Activated CD8-positive, alpha-beta memory T cell treated with anti-CD3 and anti-CD28 coated beads, Interleukin-2, amount 50 U/mL, for 24 hours (primary cell): Measurements from ENCODE around the gene ARHGAP23.

ENCODE experiments used
- DNase-seq: peaks from one replicate; pipeline ENCODE4 v3.0.0-alpha.2; 2020; ENCODE audit errors: extremely low read depth

Gene ARHGAP23, protein sequence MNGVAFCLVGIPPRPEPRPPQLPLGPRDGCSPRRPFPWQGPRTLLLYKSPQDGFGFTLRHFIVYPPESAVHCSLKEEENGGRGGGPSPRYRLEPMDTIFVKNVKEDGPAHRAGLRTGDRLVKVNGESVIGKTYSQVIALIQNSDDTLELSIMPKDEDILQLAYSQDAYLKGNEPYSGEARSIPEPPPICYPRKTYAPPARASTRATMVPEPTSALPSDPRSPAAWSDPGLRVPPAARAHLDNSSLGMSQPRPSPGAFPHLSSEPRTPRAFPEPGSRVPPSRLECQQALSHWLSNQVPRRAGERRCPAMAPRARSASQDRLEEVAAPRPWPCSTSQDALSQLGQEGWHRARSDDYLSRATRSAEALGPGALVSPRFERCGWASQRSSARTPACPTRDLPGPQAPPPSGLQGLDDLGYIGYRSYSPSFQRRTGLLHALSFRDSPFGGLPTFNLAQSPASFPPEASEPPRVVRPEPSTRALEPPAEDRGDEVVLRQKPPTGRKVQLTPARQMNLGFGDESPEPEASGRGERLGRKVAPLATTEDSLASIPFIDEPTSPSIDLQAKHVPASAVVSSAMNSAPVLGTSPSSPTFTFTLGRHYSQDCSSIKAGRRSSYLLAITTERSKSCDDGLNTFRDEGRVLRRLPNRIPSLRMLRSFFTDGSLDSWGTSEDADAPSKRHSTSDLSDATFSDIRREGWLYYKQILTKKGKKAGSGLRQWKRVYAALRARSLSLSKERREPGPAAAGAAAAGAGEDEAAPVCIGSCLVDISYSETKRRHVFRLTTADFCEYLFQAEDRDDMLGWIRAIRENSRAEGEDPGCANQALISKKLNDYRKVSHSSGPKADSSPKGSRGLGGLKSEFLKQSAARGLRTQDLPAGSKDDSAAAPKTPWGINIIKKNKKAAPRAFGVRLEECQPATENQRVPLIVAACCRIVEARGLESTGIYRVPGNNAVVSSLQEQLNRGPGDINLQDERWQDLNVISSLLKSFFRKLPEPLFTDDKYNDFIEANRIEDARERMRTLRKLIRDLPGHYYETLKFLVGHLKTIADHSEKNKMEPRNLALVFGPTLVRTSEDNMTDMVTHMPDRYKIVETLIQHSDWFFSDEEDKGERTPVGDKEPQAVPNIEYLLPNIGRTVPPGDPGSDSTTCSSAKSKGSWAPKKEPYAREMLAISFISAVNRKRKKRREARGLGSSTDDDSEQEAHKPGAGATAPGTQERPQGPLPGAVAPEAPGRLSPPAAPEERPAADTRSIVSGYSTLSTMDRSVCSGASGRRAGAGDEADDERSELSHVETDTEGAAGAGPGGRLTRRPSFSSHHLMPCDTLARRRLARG (N-terminal part only)

DNA sequence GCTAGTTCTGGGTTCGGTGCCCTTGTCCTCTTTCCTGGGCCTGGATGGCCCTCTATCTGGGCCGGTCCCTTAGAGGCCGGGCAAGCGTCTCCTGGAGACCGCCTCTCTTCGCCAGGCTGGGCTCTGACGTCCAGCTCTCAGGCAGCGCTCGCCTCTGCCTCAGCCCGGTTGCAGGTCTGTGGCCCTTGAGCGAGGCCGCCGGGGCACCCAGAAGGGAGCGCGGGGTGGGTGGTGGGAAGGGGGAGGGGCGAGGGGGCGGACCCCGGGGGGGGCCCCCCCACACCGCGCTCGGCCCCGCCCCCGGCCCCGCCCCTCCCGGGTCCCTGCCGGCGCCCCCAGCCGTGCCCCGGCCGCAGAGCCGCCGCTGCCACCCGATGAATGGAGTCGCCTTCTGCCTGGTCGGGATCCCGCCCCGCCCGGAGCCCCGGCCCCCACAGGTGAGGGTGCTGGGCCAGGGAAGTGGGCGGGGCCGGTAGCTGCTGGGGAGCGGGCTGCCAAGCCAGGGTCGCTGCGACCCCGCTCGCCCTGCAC is at the start of gene ARHGAP23:
Gene ARHGAP23 (plus strand): TSS at position 353 of the 531 bp plus-strand sequence. CDS start 22 bp downstream, at position 375.
- no peak for DNase-seq

DNA sequence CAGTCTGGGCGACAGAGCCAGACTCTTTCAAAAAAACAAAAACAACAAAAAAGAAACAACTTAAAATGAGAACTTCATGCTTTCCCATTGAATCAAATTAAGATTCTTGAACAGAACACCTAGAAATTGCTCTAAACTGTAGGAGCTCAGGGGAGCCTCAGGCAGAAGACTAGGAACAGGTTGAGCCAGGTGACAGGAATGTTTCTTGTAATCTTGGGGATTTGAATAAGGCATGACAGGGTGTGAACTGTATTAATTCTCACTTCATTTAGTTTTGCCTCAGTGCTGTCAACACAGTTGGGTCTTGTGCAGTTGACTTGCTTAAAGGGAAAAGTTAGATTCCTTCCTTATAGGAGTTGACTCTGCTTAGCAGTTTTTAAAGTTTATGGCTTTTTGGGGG is 48.8 kb upstream of the ARHGAP23 start:
- DNase-seq: no peak

DNA sequence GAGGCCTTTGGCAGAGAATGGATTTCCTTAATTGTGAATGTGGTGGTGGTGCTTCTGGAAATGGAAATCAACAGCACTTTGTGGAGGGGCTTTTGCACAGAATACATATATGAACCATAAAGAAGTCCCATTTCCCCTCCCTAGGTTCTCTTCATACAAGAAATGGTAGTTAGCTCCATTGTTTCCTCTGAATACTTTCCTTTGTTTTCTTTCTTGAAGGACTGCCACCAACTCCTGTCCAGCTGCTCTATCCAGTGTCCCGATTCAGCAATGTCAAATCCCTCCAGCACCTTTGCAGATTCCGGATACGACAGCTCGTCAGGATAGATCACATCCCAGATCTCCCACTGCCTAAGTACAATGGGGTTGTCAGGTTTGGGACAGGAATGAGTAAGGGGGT is 33.2 kb upstream of the ARHGAP23 start:
- DNase-seq: no peak

DNA sequence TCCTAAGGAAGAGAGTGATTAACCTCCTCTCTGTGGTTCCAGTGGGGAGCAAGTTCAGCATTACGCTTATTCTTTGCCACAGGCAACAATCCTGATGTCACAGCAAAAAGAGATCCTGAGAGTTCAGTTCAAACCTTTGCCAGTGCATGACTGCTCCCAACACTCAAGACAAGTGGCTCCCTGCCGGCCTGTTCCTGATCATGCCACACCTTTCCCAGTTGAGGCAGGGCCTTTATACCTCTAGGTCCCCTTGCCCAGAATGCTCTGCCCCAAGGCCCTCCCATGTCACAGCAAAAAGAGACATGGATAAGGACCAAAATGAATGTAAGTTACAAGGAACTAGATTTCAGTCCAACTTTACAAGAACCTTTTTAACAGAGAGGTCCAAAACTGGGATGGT is 31.0 kb upstream of the ARHGAP23 start:
- no peak for DNase-seq

DNA sequence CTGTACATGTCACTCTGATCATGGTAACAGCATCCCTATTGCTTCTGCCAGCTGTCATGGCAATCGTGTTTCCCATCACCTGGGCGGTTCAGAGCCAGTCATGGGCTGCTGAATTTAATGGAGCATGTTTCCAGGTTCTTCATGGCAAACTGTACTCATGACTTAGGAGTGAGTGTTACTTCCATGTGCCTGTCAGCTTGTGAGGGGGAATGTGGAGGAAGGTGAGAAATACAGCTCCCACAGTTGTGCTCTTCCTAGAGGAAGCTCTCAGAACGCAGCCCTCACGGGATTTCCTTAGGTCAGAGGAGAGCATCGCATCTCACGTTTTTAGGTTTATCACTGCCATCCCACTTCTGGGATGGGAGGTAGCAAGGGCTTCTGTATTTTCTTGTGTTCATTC is 28.0 kb upstream of the ARHGAP23 start:
- DNase-seq: no peak

DNA sequence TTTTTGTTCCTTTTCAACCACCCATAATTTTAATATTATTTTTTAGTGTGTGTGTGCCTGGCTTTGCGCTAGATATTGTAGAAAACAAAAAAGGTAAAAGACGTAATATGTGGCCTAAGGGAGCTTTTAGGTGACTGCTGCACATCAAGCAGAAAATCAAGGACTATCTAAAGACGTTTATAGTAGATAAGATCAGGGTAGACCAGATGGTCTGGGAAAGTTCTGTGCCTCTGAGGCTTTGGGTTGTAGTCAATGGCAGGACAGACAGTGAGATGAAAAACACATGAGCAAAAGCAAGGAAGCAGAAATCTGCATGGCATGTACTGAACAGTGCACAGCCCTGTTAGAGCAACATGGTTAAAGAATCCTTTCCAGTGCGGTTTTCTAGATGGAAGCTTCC is 26.8 kb upstream of the ARHGAP23 start:
- no peak for DNase-seq

DNA sequence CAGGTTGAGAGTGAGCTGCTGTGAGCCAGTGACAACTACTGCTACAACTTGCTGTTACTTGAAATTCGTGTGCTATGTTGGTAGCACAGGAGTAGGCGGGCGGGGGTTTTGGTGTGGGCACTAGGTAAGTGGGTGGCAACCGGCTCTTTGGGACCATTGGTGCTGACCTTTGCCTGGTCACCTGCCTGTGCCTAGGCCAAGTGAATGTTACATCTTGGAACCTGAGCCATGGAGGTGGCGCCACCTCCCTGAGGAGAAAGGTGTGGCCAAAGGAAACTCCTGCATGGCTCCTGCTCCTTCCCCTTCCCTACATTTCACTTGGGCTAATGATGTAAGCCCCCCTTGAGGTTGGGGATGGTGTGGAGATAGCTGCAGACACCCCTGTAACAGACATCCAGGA is 25.4 kb upstream of the ARHGAP23 start:
- no peak for DNase-seq

DNA sequence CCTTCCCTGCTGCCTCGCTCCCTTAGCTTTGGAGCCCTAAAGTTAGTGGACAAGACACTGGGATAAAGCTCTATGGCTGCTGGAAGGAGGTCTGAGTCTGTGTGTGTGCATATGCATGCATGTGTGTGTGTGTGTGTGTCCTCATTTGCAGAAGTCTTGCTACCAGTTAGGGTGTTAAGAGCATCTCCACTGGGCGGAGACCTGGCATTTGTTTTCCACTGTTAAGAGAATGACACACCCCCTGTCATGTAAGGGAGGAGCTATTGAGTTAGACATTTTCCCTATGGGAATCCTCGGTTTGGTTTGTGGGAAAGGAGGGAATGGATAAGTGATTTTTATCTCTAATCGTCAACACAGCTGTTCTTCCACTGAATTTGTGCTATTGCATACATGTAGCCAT is 24.8 kb upstream of the ARHGAP23 start:
- no peak for DNase-seq

DNA sequence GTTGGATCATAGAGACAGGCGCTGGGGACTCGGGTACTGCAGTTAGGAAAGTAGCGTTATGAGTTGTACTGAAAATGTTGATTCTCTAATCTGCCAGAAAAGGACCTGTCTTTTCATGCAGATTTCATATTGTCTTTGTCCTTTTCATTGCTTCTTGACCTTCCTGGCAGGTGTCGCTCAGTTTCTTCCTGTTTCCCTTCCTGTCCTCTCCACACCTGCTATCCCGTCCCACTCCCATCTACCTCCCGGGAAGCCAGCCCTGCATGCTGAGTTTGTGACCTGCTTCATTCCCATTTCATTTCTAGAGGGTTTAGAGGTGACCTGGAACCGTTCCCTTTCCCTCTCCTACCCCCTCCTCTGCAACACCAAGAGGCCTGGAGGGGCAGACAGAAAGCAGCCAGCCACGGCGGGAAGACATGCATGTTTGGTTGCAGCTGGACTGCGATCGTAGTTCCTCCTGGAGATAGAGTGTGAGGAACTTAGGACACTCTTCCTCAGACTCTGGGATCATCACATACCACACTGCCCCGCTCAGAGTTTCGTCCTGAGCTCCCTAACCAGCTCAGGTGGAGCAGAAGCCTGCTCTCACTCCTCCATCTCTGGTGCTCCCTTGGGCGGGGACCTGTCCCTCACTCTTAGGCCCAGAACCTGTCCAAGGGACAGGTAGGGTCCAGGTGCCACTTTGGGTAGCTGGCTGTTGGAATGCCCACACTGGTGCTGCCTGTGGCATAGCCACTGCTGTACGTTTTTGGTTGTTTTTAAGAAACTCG is 23.9 kb upstream of the ARHGAP23 start:
- DNase-seq: no peak

DNA sequence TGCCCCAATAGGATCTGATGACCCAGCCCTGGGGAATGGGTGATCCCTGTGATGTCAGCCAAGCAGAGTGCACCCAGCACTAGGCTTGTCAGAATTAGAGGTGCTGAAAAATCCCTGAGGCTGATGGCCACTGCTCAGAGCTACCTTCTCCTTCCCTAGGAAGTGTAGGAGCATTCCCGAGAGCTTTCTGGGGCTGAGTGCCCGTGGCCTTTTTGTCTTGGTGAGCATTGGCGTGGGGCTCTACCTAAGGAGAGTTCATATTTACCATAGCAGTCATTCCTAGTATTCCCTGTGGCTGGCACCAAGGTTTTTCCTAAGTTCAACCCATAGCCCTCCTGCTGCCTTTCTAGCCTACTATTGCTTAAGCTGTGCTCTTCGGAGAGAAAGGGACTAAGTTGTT is 22.6 kb upstream of the ARHGAP23 start:
- no peak for DNase-seq

DNA sequence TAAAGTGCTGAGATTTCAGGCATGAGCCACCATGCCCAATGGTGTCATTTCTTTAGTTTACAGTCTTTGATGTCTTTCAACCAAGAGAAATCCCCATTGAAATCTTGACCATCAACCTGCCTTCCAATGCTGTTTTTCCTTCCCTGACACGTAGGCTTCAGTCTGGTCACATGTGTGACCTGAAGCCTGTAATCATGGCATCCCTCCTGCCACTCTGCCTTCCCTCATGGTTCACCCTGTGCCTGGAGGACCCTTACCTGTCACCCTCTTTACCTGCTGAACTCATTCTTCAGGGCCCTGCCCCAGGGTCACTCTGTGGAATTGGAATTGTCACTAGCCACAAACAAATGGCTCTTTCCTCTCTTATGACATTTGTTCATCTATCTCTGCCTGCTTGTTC is 18.1 kb upstream of the ARHGAP23 start:
- DNase-seq: no peak

DNA sequence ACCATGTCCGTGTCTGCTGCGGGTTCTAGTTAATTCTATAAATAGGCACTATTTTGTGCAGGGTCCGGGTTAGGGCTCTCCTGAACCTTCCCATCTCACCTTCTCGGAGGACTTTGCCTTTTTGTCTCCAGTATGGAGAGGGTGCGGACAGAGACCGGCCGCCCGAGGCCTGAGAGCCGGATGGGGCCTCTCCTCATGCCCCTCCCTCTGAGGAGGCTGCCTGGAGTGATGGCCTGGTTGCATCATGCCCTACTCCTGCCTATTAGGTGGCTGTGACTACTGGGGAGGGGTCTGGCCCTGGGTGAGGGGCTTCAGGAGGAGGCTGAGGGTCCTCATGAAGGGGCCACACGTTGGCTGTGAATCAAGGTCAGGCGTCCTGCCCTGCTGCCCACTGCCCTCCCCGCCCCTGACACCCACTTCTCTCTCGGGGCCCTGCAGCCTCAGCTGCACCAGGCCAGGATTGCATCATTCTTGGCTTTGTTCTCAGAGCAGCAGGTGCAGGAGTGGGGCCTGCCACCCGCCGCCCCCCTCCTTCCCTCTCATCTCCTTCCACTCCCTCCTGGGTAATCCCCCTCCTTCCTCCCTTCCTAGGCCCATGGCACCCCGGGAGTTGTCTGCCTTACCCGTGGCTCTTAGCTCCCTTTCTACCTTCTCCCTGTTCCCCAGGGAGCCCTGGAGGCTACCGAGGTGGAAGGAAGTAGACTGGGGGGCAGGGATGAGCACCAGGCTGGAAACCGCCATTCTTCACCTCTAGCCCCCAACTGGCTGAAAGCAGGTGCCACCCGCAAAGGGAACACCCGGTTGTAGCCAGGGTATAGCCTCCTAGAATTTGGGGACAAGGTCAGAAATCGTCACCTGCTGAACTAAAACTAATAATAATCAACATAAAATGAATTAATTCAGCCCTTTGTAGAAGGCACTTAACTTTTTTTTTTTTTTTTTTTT is 12.7 kb upstream of the ARHGAP23 start:
- no peak for DNase-seq

DNA sequence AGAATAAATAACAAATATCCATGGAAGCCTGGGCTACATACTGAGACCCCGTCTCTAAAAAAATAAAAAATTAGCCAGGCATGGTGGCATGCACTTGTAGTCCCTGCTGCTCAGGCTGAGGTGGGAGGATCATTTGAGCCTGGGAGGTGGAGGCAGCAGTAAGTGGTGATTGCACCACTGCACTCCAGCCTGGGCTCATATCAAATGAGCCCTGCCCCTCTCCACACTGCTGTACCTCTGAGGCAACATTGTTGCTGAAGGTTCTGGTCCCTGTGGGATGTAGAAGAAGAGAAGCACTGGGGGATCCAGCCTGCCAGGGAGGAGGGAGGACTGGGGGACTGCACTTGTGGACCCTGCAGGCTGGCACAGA is 11.4 kb upstream of the ARHGAP23 start:
- DNase-seq: no peak

DNA sequence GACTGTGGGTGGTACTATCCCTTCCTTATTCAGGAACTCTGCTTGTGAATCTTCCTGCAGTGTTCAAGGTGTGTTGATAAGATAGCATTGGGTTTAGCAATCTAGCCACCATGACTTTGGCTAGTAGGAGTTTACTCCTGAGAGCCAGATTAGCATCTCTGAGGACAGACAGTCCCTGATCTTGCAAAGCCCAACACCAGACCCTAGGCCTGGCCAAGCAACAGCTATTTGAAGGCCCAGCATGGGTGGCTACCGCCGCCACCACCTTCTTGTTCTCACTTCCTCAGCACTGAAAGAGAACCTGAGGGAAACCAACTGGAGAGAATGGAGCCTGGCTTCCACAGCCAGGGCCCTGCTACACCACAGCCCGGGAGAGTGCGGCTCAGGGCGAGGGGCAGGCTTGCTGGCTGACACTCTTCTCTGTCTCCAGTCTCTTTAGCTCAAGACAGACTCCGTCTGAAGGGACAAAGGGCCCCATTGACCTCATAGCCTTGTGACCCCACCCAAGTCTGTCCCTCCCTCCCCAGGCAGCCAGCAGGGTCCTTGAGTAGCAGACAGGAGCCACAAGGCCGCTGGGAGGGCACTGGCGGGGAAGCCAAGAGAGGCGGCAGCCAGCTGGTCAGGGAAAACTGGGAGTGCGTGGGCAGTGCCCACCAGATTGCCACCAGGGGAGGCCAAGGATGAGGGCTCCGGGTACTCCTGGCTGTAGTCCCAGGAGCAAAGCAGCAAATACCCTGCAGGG is 10.9 kb upstream of the ARHGAP23 start:
- DNase-seq: no peak

DNA sequence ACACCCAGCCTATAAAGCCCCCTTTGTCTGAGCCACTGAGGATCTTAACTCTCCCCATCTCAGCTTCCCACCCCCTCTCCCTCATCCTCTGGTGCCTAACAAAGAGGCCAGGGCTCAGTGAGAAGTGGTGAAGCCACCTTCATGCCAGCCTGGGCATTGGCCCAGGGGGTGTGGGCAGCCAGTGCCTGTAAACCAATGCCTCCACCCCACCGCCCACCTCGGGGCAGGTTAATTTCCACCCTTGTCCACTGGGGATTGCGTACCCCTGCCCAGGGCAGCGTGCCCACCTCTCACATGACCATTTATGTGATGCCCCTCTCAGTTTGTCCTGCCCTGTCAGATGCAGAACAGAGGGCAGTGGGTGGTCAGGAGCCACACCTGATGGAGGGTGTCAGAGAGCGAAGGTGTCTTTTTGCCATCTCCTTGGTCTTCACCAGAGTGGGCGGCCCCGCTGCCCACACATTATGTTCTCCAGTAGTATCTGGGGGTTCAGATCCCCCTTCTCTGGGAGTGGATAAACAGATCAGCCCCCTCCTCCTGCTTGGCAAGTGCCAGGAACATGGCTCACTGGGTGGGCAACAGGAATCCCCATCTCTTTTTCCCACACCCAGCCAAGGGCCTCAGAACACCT is 10.1 kb upstream of the ARHGAP23 start:
- DNase-seq: no peak

DNA sequence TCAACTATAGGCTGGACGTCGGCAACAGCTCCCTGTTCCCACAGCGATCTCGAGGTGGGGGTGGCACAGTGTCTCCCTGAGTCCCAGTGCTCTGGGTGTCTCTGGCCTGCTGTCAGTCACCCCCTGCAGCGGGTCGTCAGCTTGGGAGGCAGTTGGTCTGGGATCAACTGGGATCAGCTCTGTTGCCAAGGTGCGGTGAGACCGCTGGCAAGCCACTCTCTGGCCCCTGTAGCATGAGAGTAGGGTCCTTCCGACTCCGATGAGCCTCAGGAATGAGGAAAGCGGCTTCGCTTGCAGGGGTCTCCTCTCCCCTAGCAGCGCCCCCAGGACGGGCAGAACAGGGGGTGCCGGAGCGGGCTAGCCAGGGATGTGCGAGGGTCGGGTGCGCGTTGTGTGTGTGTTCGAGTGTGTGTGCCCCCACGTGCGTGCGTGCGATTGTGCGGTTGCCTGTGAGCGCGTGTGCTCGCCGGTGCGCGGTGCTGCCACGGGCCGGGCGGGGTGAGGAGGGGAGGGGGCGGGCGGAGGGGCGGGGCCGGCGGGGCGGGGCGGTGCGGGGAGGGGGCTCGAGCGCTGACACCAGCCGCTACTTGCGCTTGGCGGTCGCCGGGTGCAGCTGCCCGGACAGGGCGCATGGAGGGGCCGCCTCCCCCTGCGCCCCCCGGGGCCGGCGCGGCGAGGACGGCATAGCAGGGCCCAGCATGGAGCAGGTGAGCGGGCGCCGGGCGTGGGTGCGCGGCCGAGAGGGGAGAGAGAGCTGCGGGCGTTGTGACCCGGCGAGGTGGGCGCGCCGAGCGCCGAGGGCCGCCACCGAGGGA is 9.4 kb upstream of the ARHGAP23 start:
- no peak for DNase-seq

DNA sequence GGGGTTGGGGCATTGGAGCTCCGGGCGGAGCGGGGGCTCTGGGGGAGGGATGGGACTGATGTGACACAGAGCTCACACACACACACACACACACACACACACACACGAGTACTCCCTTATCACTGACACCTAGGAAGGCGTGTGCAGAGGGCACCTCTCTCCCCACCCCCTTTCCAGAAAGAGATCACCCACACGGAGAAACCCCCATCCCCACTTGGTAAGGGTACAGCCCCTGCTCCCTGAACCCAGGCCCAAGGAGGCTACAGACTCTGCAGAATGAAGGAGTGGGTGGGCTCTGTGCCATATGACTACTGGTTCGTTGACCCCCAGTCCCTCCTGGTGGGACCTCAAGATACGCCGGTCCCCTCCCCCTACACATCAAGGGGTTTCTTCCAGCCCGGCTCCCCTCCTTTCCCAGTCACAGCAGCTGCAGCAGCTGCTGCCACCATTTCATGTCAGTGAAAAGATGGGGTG is 8.7 kb upstream of the ARHGAP23 start:
- DNase-seq: no peak

DNA sequence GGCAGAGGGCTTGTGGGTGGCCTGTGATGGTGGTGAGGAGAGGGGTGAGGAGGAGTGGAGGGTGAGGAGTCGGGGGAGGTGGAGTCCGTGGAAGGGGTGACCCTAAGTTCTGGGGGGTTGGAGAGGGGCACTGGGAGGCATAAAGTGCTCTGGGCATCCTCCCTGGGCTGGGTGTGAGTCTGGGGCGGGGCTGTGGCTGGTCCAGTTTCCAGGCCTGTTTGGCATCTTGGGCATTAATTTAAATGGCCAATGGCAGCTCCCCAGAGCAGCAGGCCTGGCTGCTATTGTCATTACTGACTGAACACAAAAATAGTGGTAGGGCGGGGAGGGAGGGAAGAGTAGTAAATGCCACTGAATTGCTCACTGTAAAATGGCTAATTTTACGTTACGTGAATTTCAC is 7.7 kb upstream of the ARHGAP23 start:
- DNase-seq: no peak
